ENCODE results near the gene CHRM2. TPM values are rescaled to one million over a fixed set of nuclear protein-coding genes. Genes with fewer than 3 reads are reported as not detected.
A peak's percentile ranks its signal among the peaks of the same experiment; 100 is the strongest.

The CHRM2 gene
- total and polyA plus RNA-seq, 4 donors, result 5.3 to 29.1 (median 13.2) TPM

DNA sequence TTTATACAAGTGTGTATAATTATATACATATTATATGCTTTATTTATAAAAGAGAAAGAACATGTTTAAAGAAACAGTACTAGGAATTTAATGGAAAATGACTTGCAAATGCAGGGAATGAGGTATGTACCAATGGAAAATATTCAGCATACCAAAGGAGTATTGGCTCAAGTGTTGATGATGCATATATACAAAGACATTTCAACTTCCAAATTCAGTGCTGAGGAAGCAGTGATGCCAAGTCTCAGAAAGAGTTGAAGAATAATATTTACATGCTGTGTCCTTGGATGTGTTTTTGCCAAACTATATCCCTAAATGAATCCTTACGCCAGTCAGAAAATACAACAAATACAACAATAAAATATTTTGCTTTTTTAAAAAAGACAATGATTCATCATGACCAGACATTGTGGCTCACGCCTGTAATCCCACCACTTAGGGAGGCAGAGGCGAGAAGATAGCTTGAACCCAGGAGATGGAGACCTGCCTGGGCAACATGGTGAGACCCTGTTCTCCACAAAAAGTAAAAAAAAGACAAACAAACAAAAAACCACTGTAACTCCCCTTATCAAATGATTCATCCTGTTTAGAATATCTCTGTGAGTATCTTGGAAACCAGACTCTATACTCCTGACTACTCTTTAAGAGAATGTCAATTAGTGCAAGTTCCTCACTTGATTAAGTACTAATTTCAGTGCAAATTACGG lies 157.2 kb downstream of the CHRM2 start:
- Histone ChIP-seq H3K4me3 (ENCODE audit: low read depth, low read length) (no peak overlapping the region), H3K9me3 (ENCODE audit: control insufficient read depth, insufficient read depth, low read length) (no peaks in the 10 kb centered on the region), H3K27ac (ENCODE audit: low read depth, low read length) (no peak overlapping the region), H3K36me3 (ENCODE audit: control insufficient read depth, insufficient read depth, low read length) (no peaks in the 10 kb centered on the region), H3K27me3 (ENCODE audit: control insufficient read depth, insufficient read depth, low read length) (no peaks in the 10 kb centered on the region), H3K4me1 (ENCODE audit: control insufficient read depth, insufficient read depth, low read length) (no peaks in the 10 kb centered on the region)
- WGBS (ENCODE audit: insufficient coverage), result 90% methylated on average over 4 of the region's 4 CpGs
- no peak for DNase-seq (ENCODE audit: low read depth in 4 of 6, low spot score in 6 of 6)

DNA sequence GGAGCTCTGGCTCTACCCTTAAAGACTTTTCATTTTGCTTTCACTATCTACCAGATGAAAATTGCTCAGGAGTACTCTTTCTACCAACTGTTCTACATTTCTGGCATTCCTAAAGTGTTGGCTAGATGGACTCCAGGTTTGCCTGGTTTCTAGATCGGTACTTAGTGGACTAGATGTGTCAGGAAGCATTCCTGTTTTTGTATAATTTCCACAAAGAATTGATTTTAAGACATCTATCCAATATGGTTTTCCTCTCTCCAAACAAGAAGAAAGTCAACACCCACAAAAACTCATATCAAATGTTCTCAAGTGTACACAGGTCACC lies 157.7 kb downstream of the CHRM2 start:
- WGBS (ENCODE audit: insufficient coverage), result no CpG with 5 or more reads among the region's 1 CpG
- Histone ChIP-seq H3K9me3 (ENCODE audit: control insufficient read depth, insufficient read depth, low read length) (no peaks in the 10 kb centered on the region), H3K36me3 (ENCODE audit: control insufficient read depth, insufficient read depth, low read length) (no peaks in the 10 kb centered on the region), H3K4me1 (ENCODE audit: control insufficient read depth, insufficient read depth, low read length) (no peaks in the 10 kb centered on the region), H3K27me3 (ENCODE audit: control insufficient read depth, insufficient read depth, low read length) (no peaks in the 10 kb centered on the region), H3K27ac (ENCODE audit: low read depth, low read length) (no peak overlapping the region), H3K4me3 (ENCODE audit: low read depth, low read length) (no peak overlapping the region)
- no peak for DNase-seq (ENCODE audit: low read depth in 4 of 6, low spot score in 6 of 6)

DNA sequence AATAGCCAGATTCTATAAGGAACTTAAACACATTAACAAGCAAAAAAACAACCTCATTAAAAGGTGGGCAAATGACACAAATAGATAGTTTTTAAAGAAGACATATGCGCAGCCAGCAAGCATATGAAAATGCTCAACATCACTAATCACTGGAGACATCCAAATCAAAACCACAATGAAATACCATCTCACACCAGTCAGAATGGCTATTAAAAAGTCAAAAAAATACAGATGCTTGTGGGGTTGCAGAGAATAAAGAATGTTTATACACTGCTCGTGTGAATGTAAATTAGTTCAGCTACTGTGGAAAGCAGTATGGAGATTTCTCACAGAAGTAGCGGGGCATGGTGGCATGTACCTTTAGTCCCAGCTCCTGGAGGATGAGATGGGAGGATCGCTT lies 164.0 kb downstream of the CHRM2 start:
- H3K36me3 ChIP-seq (ENCODE audit: control insufficient read depth, insufficient read depth, low read length), result no peaks in the 10 kb centered on the region
- H3K9me3 ChIP-seq (ENCODE audit: control insufficient read depth, insufficient read depth, low read length), result no peaks in the 10 kb centered on the region
- no peak overlapping the region for H3K4me3 ChIP-seq (ENCODE audit: low read depth, low read length)
- H3K27me3 ChIP-seq (ENCODE audit: control insufficient read depth, insufficient read depth, low read length), result no peaks in the 10 kb centered on the region
- DNase-seq (ENCODE audit: low read depth in 4 of 6, low spot score in 6 of 6), result no peak
- H3K27ac ChIP-seq (ENCODE audit: low read depth, low read length), result no peak overlapping the region
- WGBS (ENCODE audit: insufficient coverage), result 88% methylated on average over 2 of the region's 4 CpGs
- H3K4me1 ChIP-seq (ENCODE audit: control insufficient read depth, insufficient read depth, low read length), result no peaks in the 10 kb centered on the region

DNA sequence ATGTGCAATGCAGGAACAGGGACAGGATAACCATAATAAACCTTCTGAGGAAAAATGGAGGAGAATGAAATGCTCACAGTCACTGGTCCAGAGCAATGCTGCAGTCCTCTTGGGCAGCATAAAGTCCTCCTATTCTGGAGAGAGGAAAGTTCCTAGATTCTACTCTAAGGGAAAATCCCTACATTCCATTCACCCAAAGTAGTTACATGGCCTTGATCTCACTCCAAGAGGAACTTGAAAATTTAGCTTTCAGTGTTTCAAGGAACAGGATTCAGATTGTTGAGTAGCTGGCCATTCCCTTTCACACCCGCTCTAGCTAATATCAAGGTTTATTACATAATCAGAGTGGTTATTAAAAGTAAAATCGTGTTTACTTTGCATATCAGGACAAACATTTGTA lies 168.3 kb downstream of the CHRM2 start:
- no CpG with 5 or more reads among the region's 2 CpGs for WGBS (ENCODE audit: insufficient coverage)
- Histone ChIP-seq H3K27ac (ENCODE audit: low read depth, low read length) (no peak overlapping the region), H3K4me3 (ENCODE audit: low read depth, low read length) (no peak overlapping the region), H3K4me1 (ENCODE audit: control insufficient read depth, insufficient read depth, low read length) (no peaks in the 10 kb centered on the region), H3K9me3 (ENCODE audit: control insufficient read depth, insufficient read depth, low read length) (no peaks in the 10 kb centered on the region), H3K27me3 (ENCODE audit: control insufficient read depth, insufficient read depth, low read length) (no peaks in the 10 kb centered on the region), H3K36me3 (ENCODE audit: control insufficient read depth, insufficient read depth, low read length) (no peaks in the 10 kb centered on the region)
- DNase-seq (ENCODE audit: low read depth in 4 of 6, low spot score in 6 of 6), result no peak

DNA sequence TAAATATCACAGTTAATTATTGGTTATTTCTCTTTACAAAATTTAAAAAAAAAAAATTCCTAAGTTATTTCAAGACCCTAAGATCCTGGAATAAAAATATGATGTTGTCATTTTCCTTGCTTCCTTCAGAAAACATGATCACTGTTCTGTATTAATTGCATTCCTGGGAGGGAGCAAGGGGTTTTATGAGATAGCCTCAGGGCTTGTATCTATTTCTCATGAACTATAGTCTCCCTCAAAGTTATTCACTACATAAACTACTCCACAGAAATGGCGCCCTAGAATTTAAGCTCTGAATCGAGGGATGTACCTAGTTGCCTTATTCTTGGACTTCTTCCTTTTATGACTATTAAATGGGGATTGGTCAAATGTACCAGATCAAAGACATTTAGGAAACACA lies 170.3 kb downstream of the CHRM2 start:
- Histone ChIP-seq H3K4me3 (ENCODE audit: low read depth, low read length) (no peak overlapping the region), H3K36me3 (ENCODE audit: control insufficient read depth, insufficient read depth, low read length) (no peaks in the 10 kb centered on the region), H3K4me1 (ENCODE audit: control insufficient read depth, insufficient read depth, low read length) (no peaks in the 10 kb centered on the region), H3K9me3 (ENCODE audit: control insufficient read depth, insufficient read depth, low read length) (no peaks in the 10 kb centered on the region), H3K27ac (ENCODE audit: low read depth, low read length) (no peak overlapping the region), H3K27me3 (ENCODE audit: control insufficient read depth, insufficient read depth, low read length) (no peaks in the 10 kb centered on the region)
- no peak for DNase-seq (ENCODE audit: low read depth in 4 of 6, low spot score in 6 of 6)
- no CpG with 5 or more reads among the region's 2 CpGs for WGBS (ENCODE audit: insufficient coverage)

DNA sequence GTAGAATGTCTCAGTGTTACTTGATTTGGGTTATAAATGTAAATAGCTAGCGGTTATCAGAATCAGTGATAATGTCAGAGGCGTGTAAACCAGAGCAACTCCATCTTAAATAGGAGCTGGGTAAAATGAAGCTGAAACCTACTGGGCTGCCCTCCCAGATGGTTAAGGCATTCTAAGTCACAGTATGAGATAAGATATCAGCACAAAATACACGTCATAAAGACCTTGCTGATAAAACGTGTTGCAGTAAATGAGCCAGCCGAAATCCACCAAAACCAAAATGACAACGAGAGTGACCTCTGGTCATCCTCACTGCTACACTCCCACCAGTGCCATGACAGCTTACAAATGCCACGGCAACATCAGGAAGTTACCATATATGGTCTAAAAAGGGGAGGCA lies 172.3 kb downstream of the CHRM2 start:
- Histone ChIP-seq H3K4me1 (ENCODE audit: control insufficient read depth, insufficient read depth, low read length) (no peaks in the 10 kb centered on the region), H3K27ac (ENCODE audit: low read depth, low read length) (no peak overlapping the region), H3K36me3 (ENCODE audit: control insufficient read depth, insufficient read depth, low read length) (no peaks in the 10 kb centered on the region), H3K9me3 (ENCODE audit: control insufficient read depth, insufficient read depth, low read length) (no peaks in the 10 kb centered on the region), H3K27me3 (ENCODE audit: control insufficient read depth, insufficient read depth, low read length) (no peaks in the 10 kb centered on the region), H3K4me3 (ENCODE audit: low read depth, low read length) (no peak overlapping the region)
- 85% methylated on average over 5 of the region's 7 CpGs for WGBS (ENCODE audit: insufficient coverage)
- no peak for DNase-seq (ENCODE audit: low read depth in 4 of 6, low spot score in 6 of 6)

DNA sequence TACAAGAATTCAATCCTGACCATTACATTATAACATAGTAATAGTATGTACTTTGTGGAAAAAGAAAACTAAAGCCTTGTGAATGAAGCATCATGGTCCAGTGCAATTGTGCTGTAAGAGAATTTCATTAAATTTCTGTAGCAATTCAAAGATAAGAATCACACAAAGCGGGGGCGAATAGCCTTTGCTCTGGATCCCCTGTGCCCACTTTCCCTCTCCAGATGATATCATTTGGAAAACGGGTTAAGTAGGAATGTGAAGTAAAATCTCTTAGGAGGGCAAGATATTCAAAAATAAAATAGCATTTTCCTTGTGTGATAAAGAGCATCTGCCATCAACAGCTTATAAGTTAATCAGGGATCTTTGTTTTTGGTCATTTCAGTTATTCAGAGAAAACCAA lies 177.1 kb downstream of the CHRM2 start:
- DNase-seq (ENCODE audit: low read depth in 4 of 6, low spot score in 6 of 6), result no peak
- H3K27ac ChIP-seq (ENCODE audit: low read depth, low read length), result no peak overlapping the region
- no peak overlapping the region for H3K4me3 ChIP-seq (ENCODE audit: low read depth, low read length)
- no peaks in the 10 kb centered on the region for H3K27me3 ChIP-seq (ENCODE audit: control insufficient read depth, insufficient read depth, low read length)
- no CpG with 5 or more reads among the region's 3 CpGs for WGBS (ENCODE audit: insufficient coverage)
- H3K36me3 ChIP-seq (ENCODE audit: control insufficient read depth, insufficient read depth, low read length), result no peaks in the 10 kb centered on the region
- no peaks in the 10 kb centered on the region for H3K9me3 ChIP-seq (ENCODE audit: control insufficient read depth, insufficient read depth, low read length)
- H3K4me1 ChIP-seq (ENCODE audit: control insufficient read depth, insufficient read depth, low read length), result no peaks in the 10 kb centered on the region

DNA sequence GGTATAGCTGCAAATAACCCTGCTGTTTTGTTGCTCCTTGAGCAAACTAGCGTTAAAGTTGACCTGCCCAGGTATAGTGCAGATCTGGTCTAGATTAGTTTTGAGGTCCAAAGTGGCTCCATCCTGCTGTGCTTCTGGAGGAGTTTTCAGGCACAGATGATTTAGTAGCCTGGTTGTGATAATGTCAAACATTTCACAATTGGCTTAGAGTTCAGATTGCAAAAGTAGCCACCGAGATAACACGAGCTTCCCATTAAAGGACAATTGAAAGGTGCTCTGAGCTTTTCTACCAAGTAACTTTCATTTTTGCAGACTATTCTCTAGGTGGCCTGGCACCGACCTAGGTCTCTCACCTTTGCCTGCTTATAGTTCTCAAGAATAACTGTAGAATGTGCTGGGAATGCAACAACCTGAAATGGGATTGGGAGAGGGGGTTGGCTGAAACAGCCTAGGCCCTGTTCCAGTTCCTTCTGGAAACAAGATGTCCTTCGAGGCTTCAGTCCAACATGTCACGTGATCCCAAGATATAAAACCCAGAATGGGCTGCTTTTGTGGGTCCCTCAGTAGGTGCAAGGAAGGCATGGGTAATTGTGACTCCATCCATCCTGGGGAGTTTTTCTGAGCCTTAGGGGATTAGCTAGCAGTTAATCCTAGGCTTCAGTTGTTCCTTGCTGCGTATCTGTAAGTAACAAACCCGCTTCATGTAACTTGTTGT lies 201.0 kb downstream of the CHRM2 start:
- H3K9me3 ChIP-seq (ENCODE audit: control insufficient read depth, insufficient read depth, low read length), result no peaks in the 10 kb centered on the region
- no peaks in the 10 kb centered on the region for H3K27me3 ChIP-seq (ENCODE audit: control insufficient read depth, insufficient read depth, low read length)
- no peaks in the 10 kb centered on the region for H3K36me3 ChIP-seq (ENCODE audit: control insufficient read depth, insufficient read depth, low read length)
- DNase-seq (ENCODE audit: low read depth in 4 of 6, low spot score in 6 of 6), result peak in 1 of 6 donors; percentile 11
- no peak overlapping the region for H3K4me3 ChIP-seq (ENCODE audit: low read depth, low read length)
- WGBS (ENCODE audit: insufficient coverage), result 100% methylated on average over 5 of the region's 8 CpGs
- H3K27ac ChIP-seq (ENCODE audit: low read depth, low read length), result no peak overlapping the region
- no peaks in the 10 kb centered on the region for H3K4me1 ChIP-seq (ENCODE audit: control insufficient read depth, insufficient read depth, low read length)
